ENCODE data around the gene PDE9A. TPM values are rescaled to one million over a fixed set of nuclear protein-coding genes. Genes with fewer than 3 reads are reported as not detected.

Gene PDE9A
- total RNA-seq, 6 experiments from 2014 or later = not detected

GRCh38 chr21:42766739-42767560, 113.5 kb downstream of the PDE9A start:
- H3K4me3 Mint-ChIP-seq = no peak overlapping the region
- peaks cover 6% of the 10 kb centered on the region for H3K9me3 Mint-ChIP-seq
- no peaks in the 10 kb centered on the region for H3K36me3 Mint-ChIP-seq (ENCODE audit: low read depth)
- H3K4me1 Mint-ChIP-seq (ENCODE audit: low read depth) = no peaks in the 10 kb centered on the region
- no peak for DNase-seq
- peaks cover 14% of the 10 kb centered on the region for H3K27me3 Mint-ChIP-seq (ENCODE audit: insufficient read depth)
- TF ChIP-seq CTCF (IDR thresholded peaks at IDR 0.05) = no peak
- no peak overlapping the region for H3K27ac Mint-ChIP-seq

GRCh38 chr21:42767561-42767835, 114.1 kb downstream of the PDE9A start:
- H3K4me1 Mint-ChIP-seq (ENCODE audit: low read depth) = no peaks in the 10 kb centered on the region
- peaks cover 10% of the 10 kb centered on the region for H3K9me3 Mint-ChIP-seq
- no peak overlapping the region for H3K27ac Mint-ChIP-seq
- H3K27me3 Mint-ChIP-seq (ENCODE audit: insufficient read depth) = peaks cover 13% of the 10 kb centered on the region
- H3K36me3 Mint-ChIP-seq (ENCODE audit: low read depth) = no peaks in the 10 kb centered on the region
- H3K4me3 Mint-ChIP-seq = no peak overlapping the region
- no peak for DNase-seq
- no peak for TF ChIP-seq CTCF (IDR thresholded peaks at IDR 0.05)

- Mint-ChIP-seq H3K27ac (no peak overlapping the region), H3K36me3 (ENCODE audit: low read depth) (no peaks in the 10 kb centered on the region)
- no peak for DNase-seq
Measured at GRCh38 chr21:42768324-42769121, 115.1 kb downstream of the PDE9A start.

GRCh38 chr21:42769183-42769819, 115.9 kb downstream of the PDE9A start:
- Mint-ChIP-seq H3K4me1 (ENCODE audit: low read depth) (no peaks in the 10 kb centered on the region), H3K27ac (no peak overlapping the region)

More at GRCh38 chr21:42768324-42769121, 115.1 kb downstream of the PDE9A start:
- H3K4me1 Mint-ChIP-seq (ENCODE audit: low read depth) = no peaks in the 10 kb centered on the region
- no peak for TF ChIP-seq CTCF (IDR thresholded peaks at IDR 0.05)
- H3K9me3 Mint-ChIP-seq = peaks cover 10% of the 10 kb centered on the region
- H3K4me3 Mint-ChIP-seq = no peak overlapping the region
- H3K27me3 Mint-ChIP-seq (ENCODE audit: insufficient read depth) = peaks cover 7% of the 10 kb centered on the region

More at GRCh38 chr21:42769183-42769819, 115.9 kb downstream of the PDE9A start:
- no peak overlapping the region for H3K4me3 Mint-ChIP-seq
- TF ChIP-seq CTCF (IDR thresholded peaks at IDR 0.05) = no peak
- no peaks in the 10 kb centered on the region for H3K36me3 Mint-ChIP-seq (ENCODE audit: low read depth)
- peaks cover 10% of the 10 kb centered on the region for H3K9me3 Mint-ChIP-seq
- DNase-seq = no peak
- peaks cover 6% of the 10 kb centered on the region for H3K27me3 Mint-ChIP-seq (ENCODE audit: insufficient read depth)
